GM23338 (cell line): ENCODE measurements around the gene OPRL1.

Experiments
- EZH2 ChIP-seq: fragments of 200-600 bp; sonication (generic); IDR thresholded peaks from one replicate; pipeline ENCODE4 v1.8.0; 2017; ENCODE audit warnings: antibody characterized with exemption, mild to moderate bottlenecking, low read depth; ENCODE audit not compliant: unreplicated experiment
- EZH2phosphoT487 ChIP-seq: fragments of 200-600 bp; sonication (generic); IDR thresholded peaks from one replicate; pipeline ENCODE4 v1.8.1; 2018; ENCODE audit warnings: antibody characterized with exemption; ENCODE audit not compliant: unreplicated experiment
- POLR2AphosphoS5 ChIP-seq: IDR thresholded peaks from 2 replicates; pipeline ENCODE4 v1.6.1; 2016; ENCODE audit warnings: antibody characterized with exemption, low read depth
- ZNF331 ChIP-seq: fragments of 250-450 bp; sonication (Bioruptor Pico); IDR thresholded peaks from 2 replicates; pipeline ENCODE4 v1.5.0; 2020; ENCODE audit warnings: low read depth, mild to moderate bottlenecking, moderate library complexity
- TF ChIP-seq, protein P1 (sequence below), 2 experiments: fragments of 200-600 bp in 1 of 2; sonication (generic) in 1 of 2; conservative IDR thresholded peaks; 2 replicates each; pipeline versions ENCODE4 v1.5.1 to v1.6.1; 2016 to 2017; ENCODE audit warnings: antibody characterized with exemption in 2 of 2, low read depth in 2 of 2, mild to moderate bottlenecking in 2 of 2, moderate library complexity in 1 of 2
- TF ChIP-seq, protein P2 (sequence below): IDR thresholded peaks from one replicate; pipeline ENCODE4 v1.6.1; 2018; ENCODE audit warnings: antibody characterized with exemption; ENCODE audit not compliant: unreplicated experiment
- TF ChIP-seq, protein P3 (sequence below): IDR thresholded peaks from 2 replicates; pipeline ENCODE4 v1.6.1; 2016; ENCODE audit warnings: antibody characterized with exemption

DNA sequence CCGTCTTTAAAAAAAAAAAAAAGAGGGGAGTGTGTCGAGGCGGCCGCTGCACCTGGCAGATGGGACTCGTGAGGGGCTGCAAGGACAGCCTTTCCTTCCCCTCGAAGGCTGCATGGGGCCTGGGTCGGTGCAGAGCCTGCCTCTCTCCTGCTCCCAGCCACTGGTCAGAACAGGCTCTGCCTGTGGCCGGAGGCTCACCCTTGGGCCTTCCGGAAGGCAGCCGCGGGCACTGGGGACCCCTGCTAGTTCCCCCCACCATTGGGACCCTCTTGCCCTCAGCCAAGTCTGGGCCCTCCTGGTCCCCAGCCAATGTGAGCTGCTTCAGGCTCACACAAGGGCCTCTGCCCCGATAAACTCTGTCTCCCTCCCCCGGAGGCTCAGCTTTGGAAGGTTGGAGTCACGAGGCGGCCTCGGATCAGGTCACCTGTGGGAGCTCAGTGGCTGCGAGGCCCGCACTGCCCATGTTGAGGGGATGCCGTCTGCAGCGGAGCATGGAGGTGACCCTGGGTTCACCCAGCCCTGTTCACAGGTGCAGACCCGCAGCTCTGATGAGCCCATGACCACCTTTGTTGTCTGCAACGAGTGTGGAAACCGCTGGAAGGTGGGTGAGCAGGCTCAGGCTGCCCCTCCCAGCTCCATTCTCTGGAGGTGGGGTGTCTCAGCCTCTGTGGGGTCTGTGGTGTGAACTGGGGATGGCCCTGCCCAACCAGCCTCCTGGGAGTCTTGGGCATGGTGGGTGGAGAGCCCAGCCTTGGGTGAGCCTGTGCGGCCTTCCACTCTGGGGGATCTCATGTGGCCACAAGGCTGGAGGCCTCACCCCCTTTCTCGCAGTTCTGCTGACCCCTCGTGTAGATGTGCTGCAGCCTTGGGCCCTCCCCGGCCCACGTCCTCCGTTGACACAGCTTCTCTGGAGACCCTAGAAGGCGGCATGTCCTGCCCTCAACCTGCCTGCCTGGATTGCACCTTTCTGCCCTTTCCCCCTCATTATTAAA lies 8.2 kb upstream of the OPRL1 start:
- TF ChIP-seq, protein P1, sequence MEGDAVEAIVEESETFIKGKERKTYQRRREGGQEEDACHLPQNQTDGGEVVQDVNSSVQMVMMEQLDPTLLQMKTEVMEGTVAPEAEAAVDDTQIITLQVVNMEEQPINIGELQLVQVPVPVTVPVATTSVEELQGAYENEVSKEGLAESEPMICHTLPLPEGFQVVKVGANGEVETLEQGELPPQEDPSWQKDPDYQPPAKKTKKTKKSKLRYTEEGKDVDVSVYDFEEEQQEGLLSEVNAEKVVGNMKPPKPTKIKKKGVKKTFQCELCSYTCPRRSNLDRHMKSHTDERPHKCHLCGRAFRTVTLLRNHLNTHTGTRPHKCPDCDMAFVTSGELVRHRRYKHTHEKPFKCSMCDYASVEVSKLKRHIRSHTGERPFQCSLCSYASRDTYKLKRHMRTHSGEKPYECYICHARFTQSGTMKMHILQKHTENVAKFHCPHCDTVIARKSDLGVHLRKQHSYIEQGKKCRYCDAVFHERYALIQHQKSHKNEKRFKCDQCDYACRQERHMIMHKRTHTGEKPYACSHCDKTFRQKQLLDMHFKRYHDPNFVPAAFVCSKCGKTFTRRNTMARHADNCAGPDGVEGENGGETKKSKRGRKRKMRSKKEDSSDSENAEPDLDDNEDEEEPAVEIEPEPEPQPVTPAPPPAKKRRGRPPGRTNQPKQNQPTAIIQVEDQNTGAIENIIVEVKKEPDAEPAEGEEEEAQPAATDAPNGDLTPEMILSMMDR (conservative IDR thresholded peaks at IDR 0.05; ENCODE audit: low read depth in 2 of 2) = no peak
- TF ChIP-seq EZH2 = no peak
- TF ChIP-seq POLR2AphosphoS5 = no peak
- TF ChIP-seq, protein P2, sequence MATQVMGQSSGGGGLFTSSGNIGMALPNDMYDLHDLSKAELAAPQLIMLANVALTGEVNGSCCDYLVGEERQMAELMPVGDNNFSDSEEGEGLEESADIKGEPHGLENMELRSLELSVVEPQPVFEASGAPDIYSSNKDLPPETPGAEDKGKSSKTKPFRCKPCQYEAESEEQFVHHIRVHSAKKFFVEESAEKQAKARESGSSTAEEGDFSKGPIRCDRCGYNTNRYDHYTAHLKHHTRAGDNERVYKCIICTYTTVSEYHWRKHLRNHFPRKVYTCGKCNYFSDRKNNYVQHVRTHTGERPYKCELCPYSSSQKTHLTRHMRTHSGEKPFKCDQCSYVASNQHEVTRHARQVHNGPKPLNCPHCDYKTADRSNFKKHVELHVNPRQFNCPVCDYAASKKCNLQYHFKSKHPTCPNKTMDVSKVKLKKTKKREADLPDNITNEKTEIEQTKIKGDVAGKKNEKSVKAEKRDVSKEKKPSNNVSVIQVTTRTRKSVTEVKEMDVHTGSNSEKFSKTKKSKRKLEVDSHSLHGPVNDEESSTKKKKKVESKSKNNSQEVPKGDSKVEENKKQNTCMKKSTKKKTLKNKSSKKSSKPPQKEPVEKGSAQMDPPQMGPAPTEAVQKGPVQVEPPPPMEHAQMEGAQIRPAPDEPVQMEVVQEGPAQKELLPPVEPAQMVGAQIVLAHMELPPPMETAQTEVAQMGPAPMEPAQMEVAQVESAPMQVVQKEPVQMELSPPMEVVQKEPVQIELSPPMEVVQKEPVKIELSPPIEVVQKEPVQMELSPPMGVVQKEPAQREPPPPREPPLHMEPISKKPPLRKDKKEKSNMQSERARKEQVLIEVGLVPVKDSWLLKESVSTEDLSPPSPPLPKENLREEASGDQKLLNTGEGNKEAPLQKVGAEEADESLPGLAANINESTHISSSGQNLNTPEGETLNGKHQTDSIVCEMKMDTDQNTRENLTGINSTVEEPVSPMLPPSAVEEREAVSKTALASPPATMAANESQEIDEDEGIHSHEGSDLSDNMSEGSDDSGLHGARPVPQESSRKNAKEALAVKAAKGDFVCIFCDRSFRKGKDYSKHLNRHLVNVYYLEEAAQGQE = no peak
- no peak for TF ChIP-seq ZNF331 (CRISPR knock-in tag)
- TF ChIP-seq EZH2phosphoT487 = no peak
- TF ChIP-seq, protein P3, sequence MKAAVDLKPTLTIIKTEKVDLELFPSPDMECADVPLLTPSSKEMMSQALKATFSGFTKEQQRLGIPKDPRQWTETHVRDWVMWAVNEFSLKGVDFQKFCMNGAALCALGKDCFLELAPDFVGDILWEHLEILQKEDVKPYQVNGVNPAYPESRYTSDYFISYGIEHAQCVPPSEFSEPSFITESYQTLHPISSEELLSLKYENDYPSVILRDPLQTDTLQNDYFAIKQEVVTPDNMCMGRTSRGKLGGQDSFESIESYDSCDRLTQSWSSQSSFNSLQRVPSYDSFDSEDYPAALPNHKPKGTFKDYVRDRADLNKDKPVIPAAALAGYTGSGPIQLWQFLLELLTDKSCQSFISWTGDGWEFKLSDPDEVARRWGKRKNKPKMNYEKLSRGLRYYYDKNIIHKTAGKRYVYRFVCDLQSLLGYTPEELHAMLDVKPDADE = no peak
